ENCODE data around the gene ARHGAP26. TPM values are rescaled to one million over a fixed set of nuclear protein-coding genes. Genes with fewer than 3 reads are reported as not detected.

The ARHGAP26 gene
- total RNA-seq, 1 experiment from 2014 or later = 65.5 TPM

DNA sequence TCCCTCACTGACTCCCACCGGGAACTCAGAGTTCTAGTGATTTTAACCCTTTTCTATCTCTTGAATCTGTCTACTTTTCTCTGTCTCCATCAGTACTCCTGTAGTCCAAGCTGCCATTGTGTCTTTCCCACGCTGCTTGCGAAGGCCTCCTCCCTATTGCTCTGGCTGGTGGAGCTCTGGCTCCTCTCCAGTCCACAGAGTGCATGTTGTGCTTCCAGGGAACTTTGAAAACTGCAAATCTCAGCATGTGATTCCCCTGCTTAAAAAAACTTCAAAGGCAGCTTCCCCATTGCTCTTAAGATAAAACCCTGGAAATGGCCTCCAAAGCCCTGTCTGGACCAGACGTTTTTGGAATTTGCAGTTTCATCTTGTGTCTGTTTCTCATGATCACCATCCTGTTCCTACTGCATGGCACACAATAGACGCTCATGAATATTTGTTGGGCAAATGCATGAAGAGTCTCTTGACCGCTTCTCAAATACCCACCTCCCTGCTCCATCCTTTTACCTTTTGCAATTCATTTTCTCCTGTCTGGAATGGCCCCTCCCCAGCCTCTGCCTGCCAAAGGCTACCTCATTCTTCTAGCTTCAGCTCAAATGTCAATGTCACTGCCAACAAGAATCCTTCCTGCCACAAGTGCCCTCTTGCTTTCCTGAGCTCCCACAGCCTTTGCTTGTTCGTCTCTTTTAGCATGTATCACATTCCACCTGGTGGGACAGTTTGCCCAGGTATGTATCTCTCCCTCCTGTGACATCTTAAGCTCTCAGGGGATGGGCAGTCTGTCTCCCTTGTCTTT, 293.2 kb downstream of the ARHGAP26 start:
- H3K9me3 ChIP-seq (ENCODE audit: control insufficient read depth, insufficient read depth, low read depth, low read length) = no peaks in the 10 kb centered on the region
- intact Hi-C loops (cut with micrococcal nuclease; ENCODE audit: unreplicated experiment) = no loop called here
- ChIA-PET CTCF (no interaction called here), POLR2A (no interaction called here)
- TF ChIP-seq, protein P1, sequence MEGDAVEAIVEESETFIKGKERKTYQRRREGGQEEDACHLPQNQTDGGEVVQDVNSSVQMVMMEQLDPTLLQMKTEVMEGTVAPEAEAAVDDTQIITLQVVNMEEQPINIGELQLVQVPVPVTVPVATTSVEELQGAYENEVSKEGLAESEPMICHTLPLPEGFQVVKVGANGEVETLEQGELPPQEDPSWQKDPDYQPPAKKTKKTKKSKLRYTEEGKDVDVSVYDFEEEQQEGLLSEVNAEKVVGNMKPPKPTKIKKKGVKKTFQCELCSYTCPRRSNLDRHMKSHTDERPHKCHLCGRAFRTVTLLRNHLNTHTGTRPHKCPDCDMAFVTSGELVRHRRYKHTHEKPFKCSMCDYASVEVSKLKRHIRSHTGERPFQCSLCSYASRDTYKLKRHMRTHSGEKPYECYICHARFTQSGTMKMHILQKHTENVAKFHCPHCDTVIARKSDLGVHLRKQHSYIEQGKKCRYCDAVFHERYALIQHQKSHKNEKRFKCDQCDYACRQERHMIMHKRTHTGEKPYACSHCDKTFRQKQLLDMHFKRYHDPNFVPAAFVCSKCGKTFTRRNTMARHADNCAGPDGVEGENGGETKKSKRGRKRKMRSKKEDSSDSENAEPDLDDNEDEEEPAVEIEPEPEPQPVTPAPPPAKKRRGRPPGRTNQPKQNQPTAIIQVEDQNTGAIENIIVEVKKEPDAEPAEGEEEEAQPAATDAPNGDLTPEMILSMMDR (IDR thresholded peaks at IDR 0.05) = no peak
- TF ChIP-seq SIN3A (IDR thresholded peaks at IDR 0.05; ENCODE audit: borderline replicate concordance, insufficient read depth, low read depth, low read length) (no peak), POLR2AphosphoS5 (IDR thresholded peaks at IDR 0.05; ENCODE audit: low read depth, low read length) (no peak), TCF7L2 (IDR thresholded peaks at IDR 0.05; ENCODE audit: low read depth, low read length) (no peak)
- TF ChIP-seq, protein P2, sequence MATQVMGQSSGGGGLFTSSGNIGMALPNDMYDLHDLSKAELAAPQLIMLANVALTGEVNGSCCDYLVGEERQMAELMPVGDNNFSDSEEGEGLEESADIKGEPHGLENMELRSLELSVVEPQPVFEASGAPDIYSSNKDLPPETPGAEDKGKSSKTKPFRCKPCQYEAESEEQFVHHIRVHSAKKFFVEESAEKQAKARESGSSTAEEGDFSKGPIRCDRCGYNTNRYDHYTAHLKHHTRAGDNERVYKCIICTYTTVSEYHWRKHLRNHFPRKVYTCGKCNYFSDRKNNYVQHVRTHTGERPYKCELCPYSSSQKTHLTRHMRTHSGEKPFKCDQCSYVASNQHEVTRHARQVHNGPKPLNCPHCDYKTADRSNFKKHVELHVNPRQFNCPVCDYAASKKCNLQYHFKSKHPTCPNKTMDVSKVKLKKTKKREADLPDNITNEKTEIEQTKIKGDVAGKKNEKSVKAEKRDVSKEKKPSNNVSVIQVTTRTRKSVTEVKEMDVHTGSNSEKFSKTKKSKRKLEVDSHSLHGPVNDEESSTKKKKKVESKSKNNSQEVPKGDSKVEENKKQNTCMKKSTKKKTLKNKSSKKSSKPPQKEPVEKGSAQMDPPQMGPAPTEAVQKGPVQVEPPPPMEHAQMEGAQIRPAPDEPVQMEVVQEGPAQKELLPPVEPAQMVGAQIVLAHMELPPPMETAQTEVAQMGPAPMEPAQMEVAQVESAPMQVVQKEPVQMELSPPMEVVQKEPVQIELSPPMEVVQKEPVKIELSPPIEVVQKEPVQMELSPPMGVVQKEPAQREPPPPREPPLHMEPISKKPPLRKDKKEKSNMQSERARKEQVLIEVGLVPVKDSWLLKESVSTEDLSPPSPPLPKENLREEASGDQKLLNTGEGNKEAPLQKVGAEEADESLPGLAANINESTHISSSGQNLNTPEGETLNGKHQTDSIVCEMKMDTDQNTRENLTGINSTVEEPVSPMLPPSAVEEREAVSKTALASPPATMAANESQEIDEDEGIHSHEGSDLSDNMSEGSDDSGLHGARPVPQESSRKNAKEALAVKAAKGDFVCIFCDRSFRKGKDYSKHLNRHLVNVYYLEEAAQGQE (IDR thresholded peaks at IDR 0.05; ENCODE audit: insufficient read depth in 1 of 2, low read depth in 2 of 2, low read length in 1 of 2) = no peak
- ATAC-seq (no peak), DNase-seq (ENCODE audit: low read depth, low spot score) (no peak)
- H3K36me3 ChIP-seq (ENCODE audit: control insufficient read depth, insufficient read depth, low read length) = no peaks in the 10 kb centered on the region
- no peaks in the 10 kb centered on the region for H3K27me3 ChIP-seq (ENCODE audit: control insufficient read depth, insufficient read depth, low read length)
- H3K4me3 ChIP-seq (ENCODE audit: low read depth in 2 of 2, low read length in 2 of 2) = no peak overlapping the region
- H3K4me1 ChIP-seq (ENCODE audit: control insufficient read depth, insufficient read depth, low read length) = 0 out of 2 replicates have a peak, but pooled peaks cover 3% of the 10 kb centered on the region
- no TSS peak for BruUV-seq (replicated peaks)
- in situ Hi-C loops (cut with HindIII; ENCODE audit: low pct_unique_long_range_greater_than_20kb, low sequenced_read_pairs) = no loop called here
- no peak overlapping the region for H3K27ac ChIP-seq (ENCODE audit: low read length)

DNA sequence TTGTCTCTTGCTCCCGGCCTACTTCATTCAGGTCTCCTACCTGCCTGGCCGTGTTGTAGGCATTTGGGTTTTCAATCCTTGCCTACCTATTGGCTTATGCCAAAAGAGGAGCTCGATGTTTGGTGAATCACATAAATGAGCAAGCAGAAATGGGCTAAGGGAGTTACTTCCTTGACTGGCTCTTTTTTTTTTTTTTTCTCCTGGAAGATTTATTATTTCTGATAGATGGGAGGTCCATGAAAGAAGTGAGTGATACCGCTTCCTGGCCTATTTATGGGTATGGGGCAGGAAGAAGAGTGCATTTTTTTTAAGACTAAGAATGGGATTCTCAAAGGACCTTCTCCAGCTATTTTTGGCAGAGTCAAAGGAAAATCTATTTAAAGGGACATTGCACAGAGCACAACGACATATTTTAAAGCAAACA, 294.1 kb downstream of the ARHGAP26 start:
- Histone ChIP-seq H3K36me3 (ENCODE audit: control insufficient read depth, insufficient read depth, low read length) (no peaks in the 10 kb centered on the region), H3K4me1 (ENCODE audit: control insufficient read depth, insufficient read depth, low read length) (0 out of 2 replicates have a peak, but pooled peaks cover 3% of the 10 kb centered on the region), H3K9me3 (ENCODE audit: control insufficient read depth, insufficient read depth, low read depth, low read length) (no peaks in the 10 kb centered on the region), H3K4me3 (ENCODE audit: low read depth in 2 of 2, low read length in 2 of 2) (no peak overlapping the region), H3K27ac (ENCODE audit: low read length) (no peak overlapping the region), H3K27me3 (ENCODE audit: control insufficient read depth, insufficient read depth, low read length) (no peaks in the 10 kb centered on the region)
- CTCF ChIA-PET = no interaction called here
- DNase-seq (ENCODE audit: low read depth, low spot score) = no peak
- intact Hi-C loops (cut with micrococcal nuclease; ENCODE audit: unreplicated experiment) (no loop called here), in situ Hi-C loops (cut with HindIII; ENCODE audit: low pct_unique_long_range_greater_than_20kb, low sequenced_read_pairs) (no loop called here)
- ATAC-seq = no peak
- POLR2A ChIA-PET = no interaction called here
- TF ChIP-seq, protein P2 (IDR thresholded peaks at IDR 0.05; ENCODE audit: insufficient read depth in 1 of 2, low read depth in 2 of 2, low read length in 1 of 2) = no peak
- TF ChIP-seq TCF7L2 (IDR thresholded peaks at IDR 0.05; ENCODE audit: low read depth, low read length) (no peak), SIN3A (IDR thresholded peaks at IDR 0.05; ENCODE audit: borderline replicate concordance, insufficient read depth, low read depth, low read length) (no peak), POLR2AphosphoS5 (IDR thresholded peaks at IDR 0.05; ENCODE audit: low read depth, low read length) (no peak)
- TF ChIP-seq, protein P1 (IDR thresholded peaks at IDR 0.05) = no peak
- no TSS peak for BruUV-seq (replicated peaks)
